Large intestine (tissue), 3 donors: ENCODE measurements around the gene SHB. TPM values are rescaled to one million over a fixed set of nuclear protein-coding genes. Genes with fewer than 3 reads are reported as not detected.
A peak's percentile ranks its signal among the peaks of the same experiment; 100 is the strongest.

ENCODE experiments used
- DNase-seq, 2 donors: peaks; one replicate each; pipeline versions ENCODE4 v3.0.0 to v3.0.0-alpha.2; 2013
- H3K27ac ChIP-seq: one replicate; pipeline ENCODE4 v1.5.1; 2013; ENCODE audit warnings: low read length
- H3K27me3 ChIP-seq: 2 replicates; pipeline ENCODE4 v1.6.1; 2013; ENCODE audit warnings: low read length; ENCODE audit not compliant: control insufficient read depth, insufficient read depth
- H3K36me3 ChIP-seq: 2 replicates; pipeline ENCODE4 v1.6.1; 2013; ENCODE audit warnings: low read length; ENCODE audit not compliant: control insufficient read depth, insufficient read depth
- H3K4me1 ChIP-seq: one replicate; pipeline ENCODE4 v1.6.1; 2013; ENCODE audit warnings: low read length; ENCODE audit not compliant: control insufficient read depth, insufficient read depth
- H3K4me3 ChIP-seq: one replicate; pipeline ENCODE4 v1.5.1; 2013; ENCODE audit warnings: low read length
- H3K9me3 ChIP-seq: one replicate; pipeline ENCODE4 v1.6.1; 2013; ENCODE audit warnings: mild to moderate bottlenecking, low read depth, low read length, moderate library complexity; ENCODE audit not compliant: control insufficient read depth
- WGBS: methylation state at CpG from one replicate; pipeline ENCODE4 v1.1.5; 2013; ENCODE audit warnings: low lambda C conversion rate; ENCODE audit not compliant: insufficient coverage; 5-methylcytosine and 5-hydroxymethylcytosine counted together
- polyA plus RNA-seq: library from polyadenylated mRNA; unstranded; fragments of 120-200 nt; gene quantifications from one replicate; pipeline ENCODE4 v1.2.1, GENCODE V29; 2013

Gene SHB
- polyA plus RNA-seq, 1 donor: 17.8 TPM

- H3K27me3 ChIP-seq: no peaks in the 10 kb centered on the region
- peaks cover 3% of the 10 kb centered on the region for H3K9me3 ChIP-seq
- H3K27ac ChIP-seq: peak overlapping the region; percentile 71
- H3K36me3 ChIP-seq: no peaks in the 10 kb centered on the region
- WGBS: no CpG with 5 or more reads among the region's 34 CpGs
- no peak overlapping the region for H3K4me3 ChIP-seq
- peaks cover 14% of the 10 kb centered on the region for H3K4me1 ChIP-seq
- DNase-seq: no peak
These were observed 6.2 kb upstream of the SHB start for GRCh38 chr9:38075272-38075671.

GRCh38 chr9:38074441-38074961, 5.5 kb upstream of the SHB start:
- Histone ChIP-seq H3K4me3 (no peak overlapping the region), H3K9me3 (peaks cover 3% of the 10 kb centered on the region), H3K4me1 (peaks cover 16% of the 10 kb centered on the region), H3K27me3 (no peaks in the 10 kb centered on the region), H3K27ac (peak overlapping the region; percentile 71), H3K36me3 (no peaks in the 10 kb centered on the region)
- WGBS: 19% methylated on average over 4 of the region's 5 CpGs
- DNase-seq: peak; percentile 65 to 79

- peaks cover 16% of the 10 kb centered on the region for H3K4me1 ChIP-seq
- no peak overlapping the region for H3K4me3 ChIP-seq
- peaks cover 3% of the 10 kb centered on the region for H3K9me3 ChIP-seq
- no CpG with 5 or more reads among the region's 3 CpGs for WGBS
- H3K27me3 ChIP-seq: no peaks in the 10 kb centered on the region
- no peaks in the 10 kb centered on the region for H3K36me3 ChIP-seq
- H3K27ac ChIP-seq: peak overlapping the region; percentile 71
- DNase-seq: no peak
These were observed 4.9 kb upstream of the SHB start for GRCh38 chr9:38073882-38074281.

GRCh38 chr9:38071470-38072134, 2.6 kb upstream of the SHB start:
- H3K27me3 ChIP-seq: no peaks in the 10 kb centered on the region
- H3K36me3 ChIP-seq: no peaks in the 10 kb centered on the region
- peaks cover 3% of the 10 kb centered on the region for H3K9me3 ChIP-seq
- no peak overlapping the region for H3K4me3 ChIP-seq
- WGBS: 30% methylated on average over 2 of the region's 7 CpGs
- DNase-seq: no peak
- peaks cover 16% of the 10 kb centered on the region for H3K4me1 ChIP-seq
- H3K27ac ChIP-seq: no peak overlapping the region

GRCh38 chr9:38067859-38068681, 957 bp downstream of the SHB start:
- peaks cover 31% of the 10 kb centered on the region for H3K4me1 ChIP-seq
- DNase-seq: peak in 1 of 2 donors; percentile 62
- no peaks in the 10 kb centered on the region for H3K36me3 ChIP-seq
- H3K4me3 ChIP-seq: peak overlapping the region; percentile 88
- H3K27ac ChIP-seq: peak overlapping the region; percentile 90
- H3K27me3 ChIP-seq: no peaks in the 10 kb centered on the region
- no peaks in the 10 kb centered on the region for H3K9me3 ChIP-seq
- WGBS: no CpG with 5 or more reads among the region's 107 CpGs

- Histone ChIP-seq H3K27ac (peak overlapping the region; percentile 90), H3K36me3 (no peaks in the 10 kb centered on the region), H3K9me3 (no peaks in the 10 kb centered on the region), H3K27me3 (no peaks in the 10 kb centered on the region), H3K4me1 (peaks cover 39% of the 10 kb centered on the region), H3K4me3 (peak overlapping the region; percentile 88)
- WGBS: no CpG with 5 or more reads among the region's 47 CpGs
- peak; percentile 56 to 70 for DNase-seq
These were observed 1.8 kb downstream of the SHB start for GRCh38 chr9:38066914-38067858.

GRCh38 chr9:38066197-38066913, 2.7 kb downstream of the SHB start:
- no CpG with 5 or more reads among the region's 7 CpGs for WGBS
- Histone ChIP-seq H3K36me3 (no peaks in the 10 kb centered on the region), H3K4me1 (peaks cover 48% of the 10 kb centered on the region), H3K9me3 (no peaks in the 10 kb centered on the region), H3K27ac (peak overlapping the region; percentile 90), H3K27me3 (no peaks in the 10 kb centered on the region), H3K4me3 (peak overlapping the region; percentile 88)
- peak in 1 of 2 donors; percentile 66 for DNase-seq

GRCh38 chr9:38065369-38066075, 3.5 kb downstream of the SHB start:
- H3K9me3 ChIP-seq: no peaks in the 10 kb centered on the region
- peaks cover 4% of the 10 kb centered on the region for H3K36me3 ChIP-seq
- H3K27me3 ChIP-seq: no peaks in the 10 kb centered on the region
- H3K27ac ChIP-seq: peak overlapping the region; percentile 90
- peaks cover 56% of the 10 kb centered on the region for H3K4me1 ChIP-seq
- peak in 1 of 2 donors; percentile 37 for DNase-seq
- 20% methylated on average over 1 of the region's 9 CpGs for WGBS
- peak overlapping the region; percentile 88 for H3K4me3 ChIP-seq

GRCh38 chr9:38064842-38065368, 4.1 kb downstream of the SHB start:
- WGBS: no CpG with 5 or more reads among the region's 4 CpGs
- Histone ChIP-seq H3K27me3 (no peaks in the 10 kb centered on the region), H3K9me3 (no peaks in the 10 kb centered on the region), H3K4me3 (no peak overlapping the region), H3K27ac (peak overlapping the region; percentile 90), H3K36me3 (peaks cover 4% of the 10 kb centered on the region), H3K4me1 (peaks cover 52% of the 10 kb centered on the region)
- DNase-seq: no peak
